T-helper 1 cell treated with Interleukin-12 subunit alpha and Interleukin-12 subunit beta and Interleukin-4 antibody, amounts not matched to agents 30 μg/mL and 1 μg/mL, for 36 hours (primary cell): ENCODE data around the gene CARMIL3.
A peak's percentile ranks its signal among the peaks of the same experiment; 100 is the strongest.
"Not testable (repeated sequence)": the region's sequence is repeated elsewhere in the genome, so short reads cannot be mapped to it uniquely, and the experiment has no call there.

ENCODE experiments used
- H3K27ac Mint-ChIP-seq: one replicate; pipeline ENCODE4 v1.8.0; 2021; ENCODE audit warnings: mild to moderate bottlenecking, mixed read lengths
- H3K27me3 Mint-ChIP-seq: one replicate; pipeline ENCODE4 v1.8.0; 2021; ENCODE audit warnings: low read depth, mixed read lengths
- H3K36me3 Mint-ChIP-seq: one replicate; pipeline ENCODE4 v1.8.0; 2021; ENCODE audit warnings: low read depth, mixed read lengths
- H3K4me1 Mint-ChIP-seq: one replicate; pipeline ENCODE4 v1.8.0; 2021; ENCODE audit warnings: low read depth, mixed read lengths
- H3K4me3 Mint-ChIP-seq: one replicate; pipeline ENCODE4 v1.8.0; 2021; ENCODE audit warnings: mild to moderate bottlenecking, moderate library complexity, mixed read lengths
- H3K9me3 Mint-ChIP-seq: one replicate; pipeline ENCODE4 v1.8.0; 2021; ENCODE audit warnings: mixed read lengths

Gene CARMIL3

DNA sequence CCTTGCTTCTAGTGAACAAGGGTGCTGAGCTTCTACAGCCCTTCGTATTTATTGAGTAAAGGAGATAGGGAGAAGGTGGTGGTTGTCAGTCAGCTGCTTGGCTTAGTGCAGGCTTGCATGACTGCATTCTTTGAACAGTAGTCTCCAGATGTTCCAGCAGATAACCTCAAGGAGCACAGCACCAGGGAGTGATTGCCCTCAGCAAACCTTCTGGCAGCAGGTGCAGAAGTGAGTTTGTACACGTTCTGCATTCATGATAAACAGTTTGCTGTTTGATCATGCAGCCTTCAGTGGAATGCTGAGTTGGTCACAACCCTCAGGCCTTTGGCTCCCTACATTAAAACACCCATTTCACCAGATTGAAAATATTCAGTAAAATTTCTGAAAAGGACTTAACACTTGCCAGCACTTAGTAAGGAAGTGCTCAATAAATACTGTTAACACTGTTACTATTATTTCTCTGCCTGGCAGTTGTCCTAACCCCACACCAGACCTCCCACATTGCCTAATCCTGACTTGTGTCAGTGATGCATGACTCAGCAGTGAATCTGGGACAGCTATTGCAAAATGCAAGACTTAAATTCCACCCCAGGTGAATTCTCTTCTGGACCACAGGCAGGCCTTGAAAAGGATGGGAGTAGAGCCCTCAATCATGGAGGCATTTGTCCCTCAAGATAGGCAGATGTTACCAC lies 18.9 kb upstream of the CARMIL3 start:
- peaks cover 29% of the 10 kb centered on the region for H3K9me3 Mint-ChIP-seq
- H3K4me1 Mint-ChIP-seq: peaks cover 16% of the 10 kb centered on the region
- no peak overlapping the region for H3K4me3 Mint-ChIP-seq
- peaks cover 15% of the 10 kb centered on the region for H3K27me3 Mint-ChIP-seq
- H3K27ac Mint-ChIP-seq: no peak overlapping the region
- H3K36me3 Mint-ChIP-seq: peaks cover 3% of the 10 kb centered on the region

DNA sequence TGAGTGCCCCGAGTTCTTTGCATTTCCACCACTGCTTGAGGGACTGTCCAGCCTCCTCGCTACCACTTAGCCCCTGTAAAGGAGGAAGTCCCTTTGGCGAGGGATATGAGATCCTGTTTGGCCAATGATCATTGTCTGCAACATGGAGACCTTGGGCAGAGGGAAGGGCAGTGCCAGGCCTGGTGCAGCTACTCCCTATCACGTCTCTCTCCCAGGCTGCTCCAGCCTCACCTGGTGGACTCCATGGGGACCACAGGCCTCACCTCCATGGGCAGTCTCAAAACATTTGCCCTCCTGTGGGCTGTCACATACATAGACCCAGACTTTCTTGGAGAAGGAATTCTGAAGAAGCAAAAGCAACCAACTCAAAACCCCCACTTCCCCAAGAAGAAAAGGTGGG lies 16.0 kb upstream of the CARMIL3 start:
- Mint-ChIP-seq H3K4me1 (peaks cover 16% of the 10 kb centered on the region), H3K4me3 (peak overlapping the region; percentile 94), H3K27me3 (peaks cover 11% of the 10 kb centered on the region), H3K27ac (peak overlapping the region; percentile 36), H3K9me3 (peaks cover 29% of the 10 kb centered on the region)
- not testable (repeated sequence) for H3K36me3 Mint-ChIP-seq

DNA sequence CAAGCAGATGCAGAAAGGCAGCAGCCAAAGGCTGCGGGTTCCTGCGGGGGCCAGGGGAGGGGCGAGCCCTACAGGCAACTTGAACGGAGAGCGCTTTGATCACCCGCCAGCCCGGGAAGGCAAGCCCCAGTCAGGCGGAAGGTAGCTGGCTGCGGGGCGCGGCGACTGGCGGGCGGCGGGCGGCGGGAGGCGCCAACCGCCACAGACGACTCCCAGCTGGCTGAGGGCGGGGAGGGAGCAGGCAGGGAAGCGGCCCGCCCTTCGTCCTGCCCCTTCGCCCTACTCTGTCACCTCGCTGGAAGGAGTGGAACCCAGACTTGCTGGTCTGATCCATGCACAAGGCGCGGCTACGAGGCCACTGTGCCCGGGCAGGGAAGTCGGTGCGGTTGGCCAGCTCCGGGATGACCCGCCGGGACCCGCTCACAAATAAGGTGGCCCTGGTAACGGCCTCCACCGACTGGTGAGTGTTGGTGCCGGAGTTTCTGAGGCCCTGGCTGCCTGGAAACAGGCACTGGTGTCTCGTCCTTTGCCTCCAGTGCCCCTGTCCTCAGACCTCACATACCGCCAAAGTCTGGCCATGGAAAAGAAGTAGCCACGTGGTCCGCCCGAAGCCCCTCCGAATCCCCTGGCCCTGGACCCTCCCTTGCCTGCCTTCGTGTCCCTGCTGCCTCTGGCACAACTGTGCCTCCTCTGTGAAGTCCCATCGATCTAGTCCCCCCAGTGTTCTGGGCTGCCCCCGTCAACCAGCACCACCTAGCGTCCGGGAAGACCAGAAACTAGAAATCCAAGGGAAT lies 15.4 kb upstream of the CARMIL3 start:
- H3K27me3 Mint-ChIP-seq: peaks cover 6% of the 10 kb centered on the region
- peaks cover 2% of the 10 kb centered on the region for H3K36me3 Mint-ChIP-seq
- peak overlapping the region; percentile 85 for H3K27ac Mint-ChIP-seq
- H3K9me3 Mint-ChIP-seq: peaks cover 23% of the 10 kb centered on the region
- H3K4me1 Mint-ChIP-seq: peaks cover 16% of the 10 kb centered on the region
- peak overlapping the region; percentile 94 for H3K4me3 Mint-ChIP-seq

DNA sequence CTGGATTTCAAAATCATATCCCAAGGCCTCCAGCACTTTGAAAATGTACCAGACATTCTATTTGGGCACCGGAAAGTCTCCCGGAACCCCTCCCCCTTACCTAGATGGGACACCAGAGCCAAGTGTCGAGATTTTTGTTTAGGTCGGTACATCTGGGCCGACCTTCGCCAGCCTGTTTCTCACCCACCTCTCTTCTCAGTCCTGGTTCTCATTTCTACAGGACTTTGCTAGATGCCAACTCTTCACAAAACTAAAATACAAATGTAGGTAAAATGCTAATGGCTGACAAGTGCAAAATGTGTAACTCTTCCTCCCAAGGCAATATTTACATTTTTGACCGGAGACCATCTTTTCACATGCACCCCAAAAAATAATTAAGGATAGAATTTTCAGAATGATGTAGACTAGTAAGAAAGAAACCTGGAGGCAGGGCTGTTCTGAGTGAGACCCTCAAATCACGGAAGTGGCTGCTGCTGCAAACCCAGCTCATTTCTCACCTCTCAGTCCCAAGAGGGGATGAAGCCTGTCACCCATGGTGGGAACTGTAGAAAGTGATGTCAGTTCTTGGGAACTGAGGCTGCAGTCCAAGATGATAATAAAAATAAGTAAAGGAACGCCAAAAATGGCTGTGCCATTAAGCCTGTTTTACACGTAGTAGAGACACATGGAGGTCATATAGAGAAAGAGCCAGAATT lies 14.7 kb upstream of the CARMIL3 start:
- Mint-ChIP-seq H3K4me1 (peaks cover 16% of the 10 kb centered on the region), H3K4me3 (peak overlapping the region; percentile 94), H3K27ac (peak overlapping the region; percentile 85), H3K9me3 (peaks cover 16% of the 10 kb centered on the region)
- H3K36me3 Mint-ChIP-seq, H3K27me3 Mint-ChIP-seq: not testable (repeated sequence)

DNA sequence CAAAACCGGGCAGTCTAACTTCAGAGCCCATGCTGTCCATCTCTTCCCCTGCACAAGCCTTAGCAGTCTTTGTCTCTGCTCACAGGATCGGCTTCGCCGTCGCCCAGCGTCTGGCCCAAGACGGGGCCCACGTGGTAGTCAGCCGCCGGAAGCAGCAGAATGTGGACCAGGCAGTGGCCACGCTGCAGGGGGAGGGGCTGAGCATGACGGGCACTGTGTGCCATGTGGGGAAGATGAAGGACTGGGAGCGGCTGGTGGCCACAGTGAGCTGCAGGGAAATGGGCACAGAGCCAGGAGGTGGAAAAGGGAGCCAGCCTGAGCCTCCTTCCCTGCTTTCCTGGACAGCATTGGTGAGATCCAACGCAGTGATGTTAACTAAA lies 14.2 kb upstream of the CARMIL3 start:
- Mint-ChIP-seq H3K36me3 (no peaks in the 10 kb centered on the region), H3K4me3 (no peak overlapping the region), H3K9me3 (peaks cover 11% of the 10 kb centered on the region), H3K27me3 (peaks cover 10% of the 10 kb centered on the region), H3K27ac (no peak overlapping the region), H3K4me1 (peaks cover 16% of the 10 kb centered on the region)

DNA sequence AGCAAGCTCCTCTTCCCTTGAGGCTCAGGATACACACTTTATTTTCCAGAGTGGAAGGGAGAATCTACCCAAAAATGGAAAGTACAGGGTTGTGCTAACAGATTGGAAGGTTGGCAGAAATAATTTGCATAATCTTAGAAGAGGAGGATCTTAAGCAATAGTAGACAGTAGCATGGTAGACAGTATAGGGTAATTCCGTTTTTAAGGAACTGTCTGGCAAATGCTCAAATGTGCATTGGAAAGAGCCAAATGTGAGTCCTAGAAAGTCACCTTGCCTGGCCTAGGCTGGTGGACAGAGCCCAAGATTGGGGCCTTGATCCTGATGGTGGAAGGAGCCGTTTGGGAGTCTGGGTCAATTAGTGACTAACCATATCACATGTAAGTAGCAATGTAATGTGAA lies 13.1 kb upstream of the CARMIL3 start:
- H3K27me3 Mint-ChIP-seq: peaks cover 14% of the 10 kb centered on the region
- no peak overlapping the region for H3K4me3 Mint-ChIP-seq
- peaks cover 5% of the 10 kb centered on the region for H3K9me3 Mint-ChIP-seq
- H3K4me1 Mint-ChIP-seq: peaks cover 16% of the 10 kb centered on the region
- H3K36me3 Mint-ChIP-seq: no peaks in the 10 kb centered on the region
- no peak overlapping the region for H3K27ac Mint-ChIP-seq

DNA sequence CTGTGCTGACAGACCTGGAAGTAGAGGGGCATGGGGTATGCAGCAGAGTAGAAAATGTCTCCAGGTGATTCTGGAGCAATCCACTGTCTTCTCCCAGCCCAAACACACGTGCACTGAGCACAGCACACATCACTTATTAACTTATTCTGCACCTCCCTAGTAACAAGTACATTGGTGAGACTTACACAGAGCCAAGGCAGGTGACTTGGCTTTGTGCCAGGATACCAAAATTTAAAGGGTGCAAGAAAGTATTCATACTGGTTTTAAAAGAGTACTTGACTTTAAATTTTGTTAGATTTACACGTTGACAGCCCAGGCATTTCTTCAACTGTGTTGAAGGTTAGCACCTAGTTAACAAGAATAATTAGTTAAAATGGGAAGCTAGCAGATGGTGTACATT lies 11.1 kb upstream of the CARMIL3 start:
- H3K36me3 Mint-ChIP-seq: no peaks in the 10 kb centered on the region
- H3K4me3 Mint-ChIP-seq: no peak overlapping the region
- H3K9me3 Mint-ChIP-seq: no peaks in the 10 kb centered on the region
- H3K27ac Mint-ChIP-seq: no peak overlapping the region
- H3K4me1 Mint-ChIP-seq: peaks cover 9% of the 10 kb centered on the region
- H3K27me3 Mint-ChIP-seq: peaks cover 18% of the 10 kb centered on the region

DNA sequence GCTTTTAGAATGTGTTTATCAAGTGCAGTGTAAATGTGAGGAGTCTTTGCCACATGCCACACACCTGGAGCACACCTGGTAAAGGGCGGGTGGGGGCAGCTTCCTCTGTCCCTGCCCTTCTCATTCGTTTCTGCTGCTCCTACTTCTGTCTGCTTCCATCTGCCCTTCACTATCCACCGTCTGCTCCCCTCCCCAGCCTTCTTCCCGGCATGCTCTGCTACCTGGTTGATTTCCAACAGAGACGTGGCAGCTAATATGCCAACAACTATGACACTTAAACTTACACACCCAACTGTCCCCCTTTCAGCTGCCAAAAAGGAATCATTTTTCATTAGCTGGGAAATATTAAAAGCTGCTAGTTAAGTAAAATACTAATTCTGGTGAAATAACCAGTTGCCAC lies 9.1 kb upstream of the CARMIL3 start:
- peaks cover 26% of the 10 kb centered on the region for H3K27me3 Mint-ChIP-seq
- no peaks in the 10 kb centered on the region for H3K4me1 Mint-ChIP-seq
- H3K27ac Mint-ChIP-seq: no peak overlapping the region
- no peak overlapping the region for H3K4me3 Mint-ChIP-seq
- no peaks in the 10 kb centered on the region for H3K9me3 Mint-ChIP-seq
- H3K36me3 Mint-ChIP-seq: no peaks in the 10 kb centered on the region

DNA sequence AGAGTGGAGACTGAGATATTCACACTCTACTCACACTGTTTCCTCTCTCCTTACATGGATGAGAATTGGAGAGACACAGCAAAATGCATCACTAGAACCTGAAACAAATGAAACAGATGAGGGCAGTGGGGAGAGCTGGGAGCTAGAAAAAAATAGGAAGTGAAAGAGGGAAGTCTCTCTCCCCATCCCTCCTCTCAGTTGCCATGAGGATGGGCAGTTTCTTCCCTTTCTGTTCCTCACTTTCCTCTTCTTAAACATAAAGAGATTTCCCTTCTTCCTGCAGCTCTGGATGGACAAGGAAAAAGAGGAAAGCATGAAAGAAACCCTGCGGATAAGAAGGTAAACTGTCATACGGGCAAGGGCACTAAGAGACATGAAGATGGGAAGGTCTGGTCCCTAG lies 2.8 kb upstream of the CARMIL3 start:
- not testable (repeated sequence) for H3K4me3 Mint-ChIP-seq, H3K27ac Mint-ChIP-seq, H3K9me3 Mint-ChIP-seq, H3K36me3 Mint-ChIP-seq
- peaks cover 12% of the 10 kb centered on the region for H3K4me1 Mint-ChIP-seq
- H3K27me3 Mint-ChIP-seq: peaks cover 43% of the 10 kb centered on the region

DNA sequence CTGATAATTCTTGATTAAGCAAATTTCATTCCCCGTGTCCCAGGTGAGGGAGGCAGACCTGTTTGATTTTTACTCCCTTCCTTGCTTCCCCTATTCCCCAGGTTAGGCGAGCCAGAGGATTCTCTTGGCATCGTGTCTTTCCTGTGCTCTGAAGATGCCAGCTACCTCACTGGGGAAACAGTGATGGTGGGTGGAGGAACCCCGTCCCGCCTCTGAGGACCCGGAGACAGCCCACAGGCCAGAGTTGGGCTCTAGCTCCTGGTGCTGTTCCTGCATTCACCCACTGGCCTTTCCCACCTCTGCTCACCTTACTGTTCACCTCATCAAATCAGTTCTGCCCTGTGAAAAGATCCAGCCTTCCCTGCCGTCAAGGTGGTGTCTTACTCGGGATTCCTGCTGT lies 1.1 kb upstream of the CARMIL3 start:
- peaks cover 12% of the 10 kb centered on the region for H3K4me1 Mint-ChIP-seq
- peak overlapping the region; percentile 62 for H3K27ac Mint-ChIP-seq
- not testable (repeated sequence) for H3K9me3 Mint-ChIP-seq, H3K36me3 Mint-ChIP-seq
- peak overlapping the region; percentile 81 for H3K4me3 Mint-ChIP-seq
- peaks cover 43% of the 10 kb centered on the region for H3K27me3 Mint-ChIP-seq

DNA sequence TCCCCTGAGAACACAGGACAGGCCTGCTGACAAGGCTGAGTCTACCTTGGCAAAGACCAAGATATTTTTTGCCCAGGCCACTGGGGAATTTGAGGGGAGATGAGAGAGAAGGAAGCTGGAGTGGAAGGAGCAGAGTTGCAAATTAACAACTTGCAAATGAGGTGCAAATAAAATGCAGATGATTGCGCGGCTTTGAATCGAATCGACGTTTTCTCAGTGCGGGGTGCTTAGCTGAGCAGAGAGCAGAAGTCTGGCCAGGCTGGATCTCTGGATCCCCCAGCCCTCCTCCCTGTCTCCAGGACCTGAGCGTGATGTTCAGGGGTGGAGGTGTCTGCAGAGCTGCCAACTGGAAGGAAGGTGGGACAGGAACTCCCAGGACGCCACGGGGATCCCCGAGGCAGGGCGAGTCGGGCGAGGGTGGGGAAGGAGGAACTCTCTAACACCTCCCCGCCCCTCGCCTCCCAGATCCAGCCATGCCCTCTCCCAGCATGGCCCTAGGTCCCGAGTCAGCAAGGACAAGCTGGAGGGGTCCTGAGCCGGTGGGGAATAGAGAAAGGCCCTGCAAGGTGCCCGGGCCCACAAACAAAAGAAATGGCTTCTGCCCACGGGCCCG lies 527 bp upstream of the CARMIL3 start:
- Mint-ChIP-seq H3K36me3 (no peaks in the 10 kb centered on the region), H3K4me3 (peak overlapping the region; percentile 81), H3K4me1 (peaks cover 12% of the 10 kb centered on the region), H3K27ac (peak overlapping the region; percentile 62), H3K27me3 (peaks cover 41% of the 10 kb centered on the region), H3K9me3 (no peaks in the 10 kb centered on the region)

DNA sequence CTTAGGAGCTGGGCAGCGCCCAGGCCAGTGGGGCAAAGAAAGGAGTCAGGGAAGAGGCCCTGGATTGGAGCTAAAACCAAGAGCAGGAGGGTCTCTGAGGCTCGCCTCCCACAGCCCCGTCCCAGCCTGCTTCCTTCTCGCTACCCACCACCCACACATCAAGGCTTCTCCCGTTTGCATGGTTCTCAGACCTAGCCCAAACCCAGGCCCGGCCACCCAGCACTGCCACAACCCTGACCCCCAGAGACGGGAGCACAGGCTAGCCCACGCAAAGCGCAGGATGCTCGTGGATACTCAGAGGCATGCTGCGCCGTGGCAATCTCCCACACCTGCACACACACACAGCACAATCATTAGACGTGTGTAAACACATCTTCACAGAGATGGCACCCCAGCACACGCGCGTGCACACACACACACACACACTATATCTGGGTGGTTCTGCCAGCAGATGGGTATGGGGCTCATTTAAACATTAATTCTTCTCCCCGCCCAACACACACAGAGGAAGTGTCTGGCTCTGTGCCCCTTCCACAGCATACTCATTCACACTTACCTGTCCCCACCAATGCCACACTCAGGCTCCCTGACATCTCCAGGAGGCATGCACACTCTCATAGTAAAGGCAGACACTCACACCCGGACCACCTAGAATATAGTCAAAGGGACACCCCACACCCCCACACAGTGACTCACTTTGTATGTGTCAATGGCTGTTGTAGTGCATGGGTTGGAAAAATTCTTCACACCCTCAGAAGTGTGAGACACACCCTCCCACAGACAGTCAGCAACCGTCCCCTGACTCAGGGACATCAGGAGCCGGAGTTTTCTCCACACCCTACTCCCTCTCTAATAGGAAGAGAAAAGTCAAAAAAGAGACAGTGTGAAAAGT lies 1.1 kb downstream of the CARMIL3 start:
- peak overlapping the region; percentile 83 for H3K4me3 Mint-ChIP-seq
- H3K27ac Mint-ChIP-seq: peak overlapping the region; percentile 75
- H3K36me3 Mint-ChIP-seq: no peaks in the 10 kb centered on the region
- H3K9me3 Mint-ChIP-seq: no peaks in the 10 kb centered on the region
- H3K27me3 Mint-ChIP-seq: peaks cover 36% of the 10 kb centered on the region
- H3K4me1 Mint-ChIP-seq: peaks cover 12% of the 10 kb centered on the region

DNA sequence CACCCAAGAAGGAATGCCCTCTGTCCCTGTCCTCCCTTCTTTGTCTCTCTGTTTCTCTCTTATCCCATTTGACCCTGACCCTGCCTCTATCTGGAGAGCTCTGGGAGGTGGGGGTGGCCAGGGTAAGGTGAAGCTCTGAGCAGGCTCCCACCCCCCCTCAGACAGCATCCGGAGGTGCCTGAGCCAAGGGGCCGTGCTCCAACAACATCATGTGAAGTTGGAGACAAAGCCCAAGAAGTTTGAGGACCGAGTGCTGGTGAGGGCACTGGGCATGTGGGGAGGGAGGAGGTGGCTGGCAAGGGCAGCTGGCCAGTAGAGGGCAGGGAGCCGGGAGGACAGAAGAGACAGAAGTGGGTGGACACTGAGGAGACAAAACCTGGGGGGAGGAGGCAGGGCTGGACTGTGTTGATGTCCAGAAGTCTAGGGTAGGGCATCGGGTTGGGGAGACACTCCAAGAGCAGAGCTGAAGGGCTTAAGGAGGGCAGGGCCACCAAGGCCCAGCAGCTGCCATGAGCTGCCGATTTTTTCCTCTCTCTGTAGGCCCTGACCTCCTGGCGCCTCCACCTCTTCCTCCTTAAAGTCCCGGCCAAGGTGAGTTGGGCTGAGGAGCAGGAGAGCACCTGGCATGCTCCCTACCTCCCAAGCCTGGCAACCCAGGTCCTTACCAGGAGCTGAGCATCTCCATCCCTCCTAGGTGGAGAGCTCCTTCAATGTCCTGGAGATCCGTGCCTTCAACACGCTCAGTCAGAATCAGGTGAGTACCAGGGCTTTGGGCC lies 1.9 kb downstream of the CARMIL3 start:
- Mint-ChIP-seq H3K4me1 (peaks cover 13% of the 10 kb centered on the region), H3K27ac (no peak overlapping the region), H3K36me3 (no peaks in the 10 kb centered on the region), H3K27me3 (peaks cover 31% of the 10 kb centered on the region), H3K9me3 (no peaks in the 10 kb centered on the region), H3K4me3 (peak overlapping the region; percentile 83)
